Measurements from ENCODE around the gene C12orf54.

DNA sequence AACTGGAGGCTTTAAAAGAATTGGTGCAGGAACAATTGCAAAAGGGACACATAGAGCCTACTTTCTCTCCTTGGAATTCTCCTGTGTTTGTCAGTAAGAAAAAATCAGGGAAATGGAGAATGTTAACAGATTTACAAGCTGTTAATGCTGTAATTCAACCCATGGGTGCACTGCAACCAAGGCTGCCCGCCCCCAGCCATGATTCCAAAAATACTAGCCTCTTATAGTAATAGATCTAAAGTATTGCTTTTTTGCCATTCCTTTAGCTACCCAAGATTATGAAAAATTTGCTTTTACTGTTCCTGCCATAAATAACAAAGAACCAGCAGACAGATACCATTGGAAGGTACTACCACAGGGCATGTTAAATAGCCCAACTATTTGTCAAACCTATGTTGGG lies 27.8 kb downstream of the C12orf54 start:
- TF ChIP-seq CTCF (IDR thresholded peaks at IDR 0.05; ENCODE audit: insufficient read depth, low read depth, low read length) (no peak), EZH2 (IDR thresholded peaks at IDR 0.05; ENCODE audit: insufficient read depth, low read length) (no peak)
